ENCODE results near the gene ZBTB43. TPM values are rescaled to one million over a fixed set of nuclear protein-coding genes. Genes with fewer than 3 reads are reported as not detected.

Gene ZBTB43
- total and polyA plus RNA-seq, 2 of the 4 experiments (the other 2 are of a cell fraction) = 4.5 to 15.1 TPM

DNA sequence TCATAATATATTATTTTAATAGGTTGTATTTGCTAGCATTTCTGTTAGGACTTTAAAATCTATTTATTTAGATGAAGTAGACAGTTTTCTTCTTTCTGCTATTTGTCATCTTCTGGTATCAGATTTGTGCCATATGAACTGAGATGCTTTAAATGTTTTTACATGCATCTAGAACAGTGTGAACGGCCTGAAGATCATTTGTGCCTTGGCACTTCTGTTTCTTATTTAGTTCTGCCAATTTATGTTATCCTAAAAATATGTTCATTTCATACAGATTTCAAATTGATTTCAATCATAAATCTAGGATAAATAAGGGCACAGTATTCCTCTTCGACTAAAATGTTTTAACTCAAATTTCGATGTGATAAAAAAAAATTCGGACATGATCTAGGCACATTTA is 71.7 kb downstream of the ZBTB43 start:
- no peak overlapping the region for H2AK9ac ChIP-seq (replicated peaks; ENCODE audit: low read depth, low read length, poor library complexity)
- H3K9ac ChIP-seq (ENCODE audit: low read depth, low read length) = no peak overlapping the region
- intact Hi-C loops (cut with micrococcal nuclease) = loop anchor here (10.0 kb wide), 1 partner anchor 352 kb away; no protein-coding TSS in a partner anchor
- H3K27ac ChIP-seq (ENCODE audit: insufficient read depth, low read length) = no peak overlapping the region
- H2BK15ac ChIP-seq (ENCODE audit: low read depth, low read length) = no peak overlapping the region
- H4K5ac ChIP-seq (ENCODE audit: low read depth, low read length) = no peak overlapping the region
- H3K4me1 ChIP-seq (ENCODE audit: control insufficient read depth, insufficient read depth, low read length) = peaks cover 3% of the 10 kb centered on the region
- no peak overlapping the region for H2AK5ac ChIP-seq (ENCODE audit: low read depth, low read length)
- H3K23ac ChIP-seq (ENCODE audit: low read depth, low read length) = no peak overlapping the region
- H3K4me3 ChIP-seq (ENCODE audit: insufficient read depth, low read depth, low read length) = no peak overlapping the region
- no peak overlapping the region for H2BK5ac ChIP-seq (ENCODE audit: low read depth, low read length, poor library complexity, severe bottlenecking)
- DNase-seq (no peak), ATAC-seq (ENCODE audit: low read depth) (no peak)
- no peak overlapping the region for H3K56ac ChIP-seq (ENCODE audit: extremely low read depth, insufficient read depth, low read length)
- no peak overlapping the region for H3K14ac ChIP-seq (replicated peaks; ENCODE audit: low read depth, low read length)
- no peak overlapping the region for H3K18ac ChIP-seq (ENCODE audit: low read depth, low read length)
- CTCF ChIA-PET = interaction anchor here (0.6 kb wide), 1 partner anchor 24 kb away, joined by 3 read pairs; no protein-coding TSS in a partner anchor
- no peak overlapping the region for H2BK120ac ChIP-seq (ENCODE audit: low read depth, low read length)
- BruUV-seq (replicated peaks) = no TSS peak
- H2BK20ac ChIP-seq (ENCODE audit: low read depth, low read length) = no peak overlapping the region
- H3K9me1 ChIP-seq (ENCODE audit: insufficient read depth, low read length) = peaks cover 6% of the 10 kb centered on the region
- no peak overlapping the region for H3K4me2 ChIP-seq (ENCODE audit: low read depth, low read length)
- H4K8ac ChIP-seq (ENCODE audit: low read depth in 2 of 2, low read length in 2 of 2) = no peak overlapping the region
- H3K9me3 ChIP-seq (ENCODE audit: control insufficient read depth, insufficient read depth, low read length) = no peaks in the 10 kb centered on the region
- no peak overlapping the region for H3K4ac ChIP-seq (ENCODE audit: low read depth, low read length)
- no peak overlapping the region for H2AFZ ChIP-seq (replicated peaks; ENCODE audit: low read length, poor library complexity)
- dilution Hi-C loops (cut with HindIII; ENCODE audit: low sequenced_read_pairs, unreplicated experiment) = no loop called here
- in situ Hi-C loops (cut with MboI; ENCODE audit: low sequenced_read_pairs) = no loop called here
- H3K27me3 ChIP-seq (ENCODE audit: control insufficient read depth, insufficient read depth, low read length) = no peaks in the 10 kb centered on the region
- no CpG with 5 or more reads among the region's 4 CpGs for WGBS, 2 experiments (ENCODE audit: extremely low coverage in 2 of 2, insufficient read length in 1 of 2)
- TF ChIP-seq BHLHE40 (IDR thresholded peaks at IDR 0.05; ENCODE audit: low read depth, low read length) = no peak
- no peak for TF ChIP-seq CEBPB (IDR thresholded peaks at IDR 0.05; ENCODE audit: low read depth, low read length)
- no peak for TF ChIP-seq RAD21 (IDR thresholded peaks at IDR 0.05; ENCODE audit: low read length)
- no peak for TF ChIP-seq MAFK (IDR thresholded peaks at IDR 0.05; ENCODE audit: low read depth, low read length)
- H4K91ac ChIP-seq (ENCODE audit: insufficient read depth, low read depth, low read length) = no peak overlapping the region
- H3K36me3 ChIP-seq (ENCODE audit: control insufficient read depth, insufficient read depth, low read length) = peaks cover 20% of the 10 kb centered on the region
- H4K20me1 ChIP-seq (ENCODE audit: insufficient read depth, low read length) = peaks cover 46% of the 10 kb centered on the region
- POLR2A ChIA-PET (ENCODE audit: unreplicated experiment) = no interaction called here
- H3K79me1 ChIP-seq (ENCODE audit: low read depth in 1 of 2, low read length in 2 of 2) = peaks cover 31 to 66% of the 10 kb centered on the region in 2 experiments

Measured in IMR-90 (cell line).